Activated CD8-positive, alpha-beta memory T cell treated with anti-CD3 and anti-CD28 coated beads for 4 hours (primary cell): ENCODE results near the gene ROBO1.

ENCODE experiments used
- DNase-seq, 2 donors: peaks; one replicate each; pipeline ENCODE4 v3.0.0-alpha.2; 2020; ENCODE audit warnings: low read depth in 2 of 2

Gene ROBO1

GRCh38 chr3:79670178-79670577 is 97.6 kb downstream of the ROBO1 start:
- no peak for DNase-seq

GRCh38 chr3:79664455-79664854 is 103.3 kb downstream of the ROBO1 start:
- DNase-seq = no peak

DNA sequence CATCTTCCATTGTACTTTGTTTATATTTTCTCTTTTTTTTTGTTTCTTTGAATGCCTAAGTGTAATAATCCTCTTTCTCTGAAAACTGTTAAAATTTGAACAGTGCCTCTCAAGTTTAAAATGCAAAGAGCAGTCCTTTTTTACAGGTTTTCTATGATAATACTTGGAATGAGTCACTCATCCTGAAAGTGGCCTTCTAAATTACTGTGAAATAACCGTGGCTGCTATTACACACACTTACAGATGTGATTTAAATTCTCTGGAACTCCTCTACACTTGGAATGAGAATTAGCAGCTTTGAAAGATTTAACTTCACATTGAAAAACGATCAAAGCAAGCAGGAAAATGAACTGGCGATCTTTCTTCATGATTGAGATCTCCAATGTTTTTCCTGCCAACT is 105.9 kb downstream of the ROBO1 start:
- no peak for DNase-seq

DNA sequence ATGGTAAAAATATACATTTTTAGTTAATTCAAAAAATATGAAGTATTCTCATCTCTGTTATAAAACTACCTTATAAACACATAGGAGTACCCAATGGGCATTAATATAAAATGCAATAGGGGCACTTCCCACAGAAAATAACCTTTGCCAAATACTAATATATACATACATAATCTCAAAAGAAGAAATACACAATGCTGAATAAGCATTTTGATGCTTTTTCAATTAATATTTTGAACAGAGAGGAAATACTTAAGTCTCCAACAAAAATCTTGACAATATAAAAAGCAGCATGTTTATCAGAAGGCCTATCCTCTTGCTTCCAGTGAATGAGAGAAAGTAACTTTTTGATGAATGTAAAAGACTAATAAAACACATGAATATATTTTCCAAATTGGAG is 110.7 kb downstream of the ROBO1 start:
- DNase-seq = no peak

DNA sequence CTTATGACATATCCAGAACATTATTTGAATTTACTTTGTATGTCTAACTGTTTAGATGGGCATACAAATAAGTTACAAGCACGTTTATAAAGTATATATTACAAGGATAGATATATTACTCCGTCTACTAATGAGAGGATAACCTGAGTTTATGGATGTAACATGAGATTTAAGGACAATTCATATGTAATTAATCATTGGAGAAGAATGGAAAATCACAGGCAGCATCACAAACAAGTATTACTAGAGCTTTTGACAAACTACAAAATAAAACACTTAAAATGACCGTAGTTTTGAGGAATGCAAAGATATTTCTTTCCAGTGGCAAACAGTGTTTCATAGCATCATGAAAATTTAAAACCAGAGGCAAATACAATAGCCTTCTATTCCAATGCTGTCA is 113.8 kb downstream of the ROBO1 start:
- no peak for DNase-seq

GRCh38 chr3:79653266-79653830 is 114.5 kb downstream of the ROBO1 start:
- DNase-seq = no peak

DNA sequence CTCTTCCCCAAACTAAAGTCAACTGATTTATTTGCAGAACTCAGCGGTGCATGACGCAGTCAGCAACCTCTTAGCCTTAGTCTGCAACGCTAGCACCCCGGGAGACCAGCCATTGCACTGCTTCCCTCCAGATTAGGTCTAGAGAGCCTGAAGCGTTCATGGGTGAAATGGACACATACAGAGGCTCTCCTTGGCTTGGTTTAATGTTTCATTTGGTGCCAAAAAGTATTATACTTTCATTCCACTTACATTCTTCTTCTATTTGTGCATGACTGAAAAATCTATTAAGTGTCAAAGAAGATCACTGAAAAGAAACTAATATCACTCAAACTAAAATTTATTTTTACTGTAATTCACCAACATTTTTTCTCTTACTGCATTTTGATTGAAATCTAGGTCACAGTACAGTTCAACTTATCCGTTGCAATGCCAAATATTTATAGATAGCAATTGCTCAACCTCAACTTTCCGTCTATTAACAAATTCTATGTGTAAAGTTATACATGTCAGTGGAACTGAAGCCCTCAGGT is 116.2 kb downstream of the ROBO1 start:
- DNase-seq = no peak

DNA sequence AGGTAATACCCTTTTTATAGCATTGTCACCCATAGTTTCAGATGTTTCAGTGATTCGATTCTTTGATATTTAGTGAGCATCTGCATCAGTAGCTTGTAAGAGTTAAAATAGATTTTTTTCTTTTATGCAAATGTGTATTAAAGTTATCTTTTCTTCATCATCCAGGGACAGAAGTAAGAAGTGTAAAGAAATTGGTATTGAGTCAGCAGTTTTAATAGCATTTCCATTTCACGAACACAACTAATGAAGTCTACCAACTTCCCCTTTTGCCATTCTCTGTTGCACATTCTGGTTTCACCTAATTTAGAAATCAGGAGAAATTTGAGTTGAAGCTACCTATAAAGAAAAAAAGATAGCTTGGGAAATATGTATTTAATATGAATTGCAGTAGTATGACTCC is 127.9 kb downstream of the ROBO1 start:
- no peak for DNase-seq

DNA sequence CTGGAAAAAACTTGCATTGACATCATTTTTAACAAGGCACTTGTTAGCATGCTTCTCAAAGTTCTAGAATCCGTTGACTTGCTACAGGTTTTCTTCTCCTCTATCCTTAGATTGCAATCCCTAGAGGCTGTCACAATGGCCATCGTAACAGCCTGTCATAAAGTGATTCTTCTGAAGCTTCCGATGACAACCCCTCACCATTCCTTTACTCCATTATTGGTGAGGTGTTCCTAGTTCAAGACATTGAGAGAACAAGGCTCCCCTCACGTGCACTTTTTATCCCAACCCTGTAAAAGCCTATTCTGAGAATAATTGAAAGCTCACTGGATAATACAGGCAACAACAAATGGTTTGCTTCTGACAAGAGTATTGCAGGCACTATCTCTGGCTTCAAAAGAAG is 131.4 kb downstream of the ROBO1 start:
- DNase-seq = no peak

DNA sequence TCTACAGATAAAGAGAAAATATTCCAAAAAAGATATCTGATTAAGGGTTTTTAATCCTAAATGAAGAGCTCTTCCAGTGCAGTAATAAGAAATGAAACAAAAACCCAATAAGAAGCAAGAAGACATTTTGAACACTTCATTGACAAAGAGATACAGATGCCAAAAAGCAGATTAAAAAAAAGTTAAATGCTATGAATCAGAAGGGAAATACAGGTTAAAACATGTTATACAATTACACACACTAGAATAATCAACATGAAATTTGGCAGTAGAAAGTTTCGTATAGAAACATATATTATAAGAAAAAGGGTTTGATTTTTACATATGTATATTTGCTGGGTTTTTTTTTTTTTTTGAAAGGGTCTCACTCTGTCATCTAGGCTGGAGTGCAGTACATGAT is 135.0 kb downstream of the ROBO1 start:
- no peak for DNase-seq

GRCh38 chr3:79618883-79619282 is 148.9 kb downstream of the ROBO1 start:
- DNase-seq = no peak

- no peak for DNase-seq
Measured at GRCh38 chr3:79606414-79606813, 161.4 kb downstream of the ROBO1 start.

DNA sequence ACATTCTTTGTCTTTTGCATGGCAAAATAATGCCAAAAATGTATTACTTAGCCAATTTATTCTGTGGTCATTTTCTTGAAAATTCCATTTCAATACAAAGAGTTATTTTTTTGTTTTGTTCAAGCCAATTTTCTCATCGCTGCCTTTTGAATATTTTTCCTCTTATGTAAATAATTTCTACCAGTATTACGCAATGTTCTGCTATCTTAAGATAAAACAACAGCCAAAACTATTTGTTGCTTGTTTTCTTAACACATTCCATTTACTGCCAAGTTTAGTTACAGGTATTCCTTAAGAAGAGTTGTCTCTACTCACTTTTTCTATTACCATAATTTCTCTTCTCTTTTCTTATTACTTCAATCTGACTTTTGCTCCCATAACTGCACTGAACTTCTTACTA is 163.1 kb downstream of the ROBO1 start:
- no peak for DNase-seq

- no peak for DNase-seq
Measured at GRCh38 chr3:79602385-79602784, 165.4 kb downstream of the ROBO1 start.

DNA sequence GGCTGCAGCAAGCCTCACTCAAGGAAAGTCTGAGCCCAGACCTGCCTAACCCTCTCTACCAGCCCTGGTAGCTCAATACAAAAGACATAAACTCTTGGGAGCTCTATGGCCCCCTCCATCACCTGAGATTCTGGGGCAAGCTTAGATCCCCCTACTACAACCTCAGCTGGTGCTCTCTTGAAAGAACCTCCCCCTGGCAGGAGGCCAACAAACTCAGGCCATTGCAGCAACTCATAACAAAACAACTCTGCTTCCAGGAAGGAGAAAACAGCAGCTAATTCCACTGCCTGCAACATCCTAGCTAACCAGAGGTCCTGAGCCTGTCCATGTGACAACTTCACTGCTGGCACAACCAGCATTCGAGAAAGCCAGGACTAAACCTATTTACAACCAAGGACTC is 169.2 kb downstream of the ROBO1 start:
- no peak for DNase-seq

DNA sequence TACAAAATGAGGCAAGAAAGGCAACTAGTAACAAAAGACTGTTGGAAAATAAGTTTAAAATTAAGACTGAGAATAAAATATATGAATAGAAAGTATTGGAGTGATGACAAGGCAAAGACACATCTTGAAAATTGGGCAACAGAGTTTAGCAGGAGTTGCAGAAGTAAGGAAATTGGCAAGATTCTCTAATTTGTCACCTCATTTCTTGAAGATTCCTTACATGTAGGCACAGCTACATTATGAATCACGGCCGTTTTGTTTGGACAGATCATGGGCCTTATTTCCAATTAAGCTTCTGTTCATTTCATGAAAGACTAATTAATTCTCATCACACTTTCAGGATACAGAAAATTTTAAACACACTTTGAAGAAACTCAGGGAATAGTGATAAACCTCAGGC is 170.1 kb downstream of the ROBO1 start:
- no peak for DNase-seq

- DNase-seq = no peak
Measured at GRCh38 chr3:79587150-79587549, 180.6 kb downstream of the ROBO1 start.

- DNase-seq = no peak
Measured at GRCh38 chr3:79586232-79586631, 181.6 kb downstream of the ROBO1 start.

- DNase-seq = no peak
Measured at GRCh38 chr3:79572930-79573329, 194.9 kb downstream of the ROBO1 start.

GRCh38 chr3:79568938-79569337 is 198.9 kb downstream of the ROBO1 start:
- DNase-seq = no peak

DNA sequence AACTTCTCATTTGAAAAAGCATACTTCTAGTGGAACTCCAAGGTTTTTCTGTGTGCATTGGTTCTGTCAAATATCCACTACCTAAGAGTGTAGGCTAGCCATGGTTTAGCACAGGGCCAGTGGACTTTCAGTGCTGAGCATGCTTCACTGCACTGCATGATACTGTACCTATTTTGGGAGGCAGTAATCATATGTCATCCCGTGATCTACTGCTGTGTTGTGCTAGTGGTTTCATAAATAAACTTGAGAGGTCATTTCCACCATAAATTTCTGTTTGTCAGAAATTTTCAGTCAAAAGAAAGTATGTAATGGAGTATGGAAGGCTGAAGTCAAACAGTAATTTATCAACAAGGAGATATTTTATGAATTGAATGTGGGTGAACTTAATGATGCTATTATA is 203.6 kb downstream of the ROBO1 start:
- no peak for DNase-seq

GRCh38 chr3:79560698-79561097 is 207.1 kb downstream of the ROBO1 start:
- DNase-seq = no peak

DNA sequence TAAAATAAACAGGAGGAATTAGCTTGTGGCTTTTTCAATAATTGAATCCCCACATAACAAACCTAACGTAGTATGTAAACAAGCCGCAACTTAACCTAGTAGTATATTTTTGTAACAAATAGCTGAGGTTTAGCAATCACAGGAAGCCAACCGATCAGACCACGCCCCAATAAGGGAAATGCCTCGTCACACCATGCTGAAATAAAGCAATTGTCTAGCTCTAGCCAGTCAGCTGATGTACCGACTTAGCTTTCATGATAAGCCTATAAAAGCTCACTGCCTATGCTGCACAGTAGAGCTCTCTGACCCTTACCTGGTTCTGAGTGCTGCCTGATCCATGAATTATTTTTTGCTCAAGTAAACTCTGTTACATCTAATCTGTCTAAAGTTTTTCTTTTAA is 208.9 kb downstream of the ROBO1 start:
- DNase-seq = no peak

DNA sequence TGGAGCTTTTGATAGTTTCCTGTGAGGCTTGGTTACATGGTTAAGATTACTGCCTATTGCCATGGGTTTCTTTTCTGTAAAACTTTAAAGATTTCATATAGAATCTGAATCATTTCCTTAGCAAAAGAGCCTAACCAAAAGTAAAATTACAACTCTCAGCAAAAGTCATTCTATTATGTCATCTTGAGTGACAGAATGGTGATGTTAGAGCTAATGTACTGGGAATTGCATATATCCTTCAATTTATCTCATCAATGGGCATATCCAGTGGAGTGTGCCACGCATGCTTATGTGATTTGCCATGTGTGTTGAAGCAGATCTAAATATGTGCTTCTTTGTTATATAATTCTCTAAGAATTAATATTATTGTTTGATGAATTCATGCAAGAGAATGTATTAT is 212.1 kb downstream of the ROBO1 start:
- DNase-seq = no peak
